HG03575 (cell line): ENCODE data around the gene PPP1R18.
"Not testable (repeated sequence)": the region's sequence is repeated elsewhere in the genome, so short reads cannot be mapped to it uniquely, and the experiment has no call there.

ENCODE experiments used
- ATAC-seq: cut with Tn5 transposase; IDR thresholded peaks from one replicate; pipeline ENCODE4 v1.9.1; 2021; ENCODE audit not compliant: unreplicated experiment, insufficient number of reproducible peaks, low FRiP score; ENCODE audit errors: extremely low read depth

The PPP1R18 gene

DNA sequence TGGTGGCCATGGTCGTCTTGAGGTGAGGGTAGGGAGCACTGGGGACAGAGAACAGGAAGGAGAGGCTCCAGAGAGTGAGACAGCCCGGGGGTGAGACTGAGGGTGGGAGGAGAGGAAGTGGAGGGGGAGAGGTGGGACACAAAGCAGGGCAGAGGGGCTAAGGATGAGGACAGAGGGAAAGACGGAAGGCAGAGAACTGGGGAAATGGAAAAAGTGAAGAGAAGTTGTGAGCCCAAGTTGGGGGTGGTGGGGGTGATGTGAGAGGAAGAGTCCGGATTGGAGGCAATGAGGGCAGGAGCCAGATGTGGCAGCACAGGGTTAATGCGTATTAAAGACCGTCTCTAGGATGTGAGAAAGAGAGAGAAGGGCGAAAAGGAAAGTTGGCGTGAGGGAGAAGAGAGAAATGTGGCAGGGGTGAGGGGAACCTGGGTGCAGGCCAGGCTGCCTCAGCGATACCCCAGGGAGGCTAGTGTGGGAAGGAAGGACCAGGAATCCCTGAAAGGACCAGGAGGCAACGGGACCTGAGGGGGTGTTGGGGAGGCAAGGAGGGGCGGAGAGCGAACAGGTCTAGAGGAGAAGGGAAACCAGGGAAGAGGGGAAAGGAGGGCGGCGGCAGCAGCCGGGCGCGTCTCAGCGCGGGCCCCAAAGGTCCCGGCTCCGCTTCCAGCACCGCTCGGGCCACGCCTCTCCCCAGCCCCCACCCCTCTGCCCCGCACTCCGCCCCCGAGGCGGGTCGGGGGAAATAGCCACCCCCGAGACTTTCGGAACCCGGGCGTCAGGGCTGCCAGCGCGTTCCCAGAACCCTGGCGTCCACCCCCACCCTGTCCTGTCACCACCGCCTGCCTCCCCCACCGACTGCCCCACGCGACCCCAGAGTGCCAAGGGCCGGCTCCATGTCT, at the start of gene PPP1R18:
Gene PPP1R18, minus strand, starts transcription at position 637 of the 899 bp plus-strand sequence. Its CDS starts 627 bp downstream, at position 10.
- ATAC-seq: no peak

DNA sequence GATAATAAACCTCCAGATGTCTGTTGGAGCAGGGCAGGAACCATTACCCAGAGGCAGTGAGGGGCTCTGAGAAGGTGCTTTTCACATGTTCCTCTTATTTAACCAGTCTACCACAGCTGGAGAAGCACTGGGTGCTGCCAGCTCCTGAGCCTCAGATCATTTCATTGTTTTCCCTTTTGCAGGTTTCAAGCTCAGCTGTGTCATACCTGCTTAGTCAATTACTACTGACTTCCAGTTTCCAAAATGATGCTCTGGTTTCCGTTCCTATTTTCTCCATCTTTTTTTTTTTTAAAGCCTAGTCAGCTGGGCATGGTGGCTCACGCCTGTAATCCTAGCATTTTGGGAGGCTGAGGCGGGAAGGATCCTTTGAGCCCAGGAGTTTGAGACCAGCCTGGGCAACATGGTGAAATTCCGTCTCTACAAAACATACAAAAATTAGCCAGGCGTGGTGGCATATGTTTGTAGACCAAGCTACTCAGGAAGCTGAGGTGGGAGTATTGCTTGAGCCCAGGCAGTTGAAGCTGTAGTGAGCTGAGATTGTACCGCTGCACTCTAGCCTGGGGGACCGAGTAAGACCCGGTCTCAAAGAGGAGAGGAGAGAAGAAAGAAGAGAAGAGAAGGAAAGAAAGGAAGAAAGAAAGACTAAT, 49.3 kb upstream of the PPP1R18 start:
- no peak for ATAC-seq

DNA sequence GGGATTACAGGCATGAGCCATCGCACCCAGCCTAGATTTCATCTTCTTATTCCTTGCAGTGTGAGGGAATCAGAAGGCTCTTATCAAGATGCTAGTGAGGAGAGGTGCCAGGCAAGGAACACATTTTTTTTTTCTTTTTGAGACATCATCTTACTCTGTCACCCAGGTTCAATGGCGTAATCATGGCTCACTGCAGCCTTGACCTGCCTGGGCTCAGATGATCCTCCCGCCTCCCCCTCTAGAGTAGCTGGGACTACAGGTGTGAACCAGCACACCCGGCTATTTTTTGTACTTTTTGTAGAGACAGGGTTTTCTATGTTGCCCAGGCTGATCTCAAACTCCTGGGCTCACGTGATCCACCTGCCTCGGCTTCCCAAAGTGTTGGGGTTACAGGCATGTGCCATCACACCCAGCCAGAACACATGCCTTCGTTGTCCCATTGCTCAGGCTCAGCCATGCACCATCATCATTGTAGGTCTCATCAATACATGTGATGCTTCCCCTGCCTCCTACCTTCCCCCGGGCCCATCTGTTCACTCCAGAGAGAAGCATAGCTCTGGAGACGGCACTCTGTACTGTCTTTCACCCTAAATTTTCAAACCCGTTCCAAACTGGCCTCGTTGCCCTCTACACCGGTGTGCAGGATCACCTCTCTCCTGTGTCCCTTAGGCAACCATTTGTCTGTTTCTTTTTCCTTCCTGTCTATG, 45.9 kb upstream of the PPP1R18 start:
- no peak for ATAC-seq

DNA sequence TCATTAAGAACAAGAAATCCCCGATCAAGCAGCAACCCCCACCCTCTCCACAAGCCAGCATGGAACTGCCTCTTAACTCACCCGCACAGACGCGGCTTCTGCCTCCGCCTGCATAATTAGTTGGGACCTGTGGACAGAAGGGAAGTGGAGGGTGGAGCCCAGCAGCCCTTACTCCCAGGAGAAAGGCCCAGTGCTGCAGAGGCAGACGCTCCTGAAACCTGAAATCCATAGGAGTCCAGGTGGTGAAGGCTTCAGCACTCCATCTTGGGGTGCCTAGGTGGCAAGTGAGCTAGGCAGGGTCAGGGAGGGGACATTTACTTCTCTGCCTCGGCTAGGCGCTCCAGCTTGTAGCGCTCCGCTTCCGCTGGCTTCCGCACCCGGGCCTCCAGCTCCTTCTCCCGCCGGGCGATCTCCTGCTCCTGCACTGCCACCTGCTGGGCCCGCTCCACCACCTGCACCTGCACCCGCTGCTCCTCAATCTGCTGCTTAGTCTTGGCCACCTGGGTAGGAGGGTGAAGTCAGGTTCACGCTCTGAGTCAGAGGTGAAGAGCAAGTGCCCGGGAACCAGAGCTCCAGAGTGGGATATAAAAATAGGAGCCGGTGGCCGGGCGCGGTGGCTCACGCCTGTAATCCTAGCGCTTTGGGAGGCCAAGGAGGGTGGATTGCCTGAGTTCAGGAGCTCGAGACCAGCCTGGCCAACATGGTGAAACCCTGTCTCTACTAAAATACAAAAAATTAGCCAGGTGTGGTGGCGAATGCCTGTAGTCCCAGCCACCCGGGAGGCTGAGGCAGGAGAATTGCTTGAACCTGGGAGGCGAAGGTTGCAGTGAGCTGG, 44.4 kb upstream of the PPP1R18 start:
- ATAC-seq: no peak

GRCh38 chr6:30727920-30728553, 41.6 kb upstream of the PPP1R18 start:
- ATAC-seq: no peak

- ATAC-seq: no peak
Observed at GRCh38 chr6:30726506-30727413, 40.3 kb upstream of the PPP1R18 start.

DNA sequence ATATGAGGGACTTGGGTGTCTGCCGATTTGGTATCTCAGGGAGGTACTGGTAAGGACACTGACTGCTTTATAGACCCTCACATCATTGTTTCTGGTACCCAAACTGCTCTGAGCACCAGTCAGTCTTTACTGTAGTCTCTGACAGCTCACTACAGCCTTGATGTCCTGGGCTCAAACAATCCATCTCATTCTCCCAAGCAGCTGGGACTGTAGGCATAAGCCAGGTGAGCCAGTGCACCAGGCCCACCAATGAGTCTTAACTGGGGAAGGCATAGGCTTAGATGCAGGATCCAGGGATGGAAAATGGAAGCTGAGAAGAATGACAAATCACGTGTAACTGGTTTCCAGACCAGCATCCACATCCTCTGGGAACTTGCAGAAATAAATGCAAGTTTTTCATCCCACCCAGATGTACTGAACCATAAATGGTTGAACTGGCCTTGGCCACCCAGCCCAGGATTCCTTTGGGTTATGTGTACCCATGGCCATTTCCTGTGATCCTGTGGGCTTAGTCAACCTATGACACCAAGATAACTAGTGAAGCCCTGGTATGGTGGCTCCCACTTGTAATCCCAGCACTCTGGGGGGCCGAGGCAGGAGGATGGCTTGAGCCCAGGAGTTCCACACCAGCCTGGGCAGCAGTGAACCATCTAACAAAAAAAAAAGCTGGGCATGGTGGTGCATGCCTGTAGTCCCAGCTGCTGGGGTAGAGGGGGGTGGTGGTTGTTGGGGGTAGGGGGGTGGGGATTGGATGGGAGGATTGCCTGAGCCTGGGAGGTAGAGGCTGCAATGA, 39.5 kb upstream of the PPP1R18 start:
- no peak for ATAC-seq

GRCh38 chr6:30724906-30725667, 38.6 kb upstream of the PPP1R18 start:
- no peak for ATAC-seq

DNA sequence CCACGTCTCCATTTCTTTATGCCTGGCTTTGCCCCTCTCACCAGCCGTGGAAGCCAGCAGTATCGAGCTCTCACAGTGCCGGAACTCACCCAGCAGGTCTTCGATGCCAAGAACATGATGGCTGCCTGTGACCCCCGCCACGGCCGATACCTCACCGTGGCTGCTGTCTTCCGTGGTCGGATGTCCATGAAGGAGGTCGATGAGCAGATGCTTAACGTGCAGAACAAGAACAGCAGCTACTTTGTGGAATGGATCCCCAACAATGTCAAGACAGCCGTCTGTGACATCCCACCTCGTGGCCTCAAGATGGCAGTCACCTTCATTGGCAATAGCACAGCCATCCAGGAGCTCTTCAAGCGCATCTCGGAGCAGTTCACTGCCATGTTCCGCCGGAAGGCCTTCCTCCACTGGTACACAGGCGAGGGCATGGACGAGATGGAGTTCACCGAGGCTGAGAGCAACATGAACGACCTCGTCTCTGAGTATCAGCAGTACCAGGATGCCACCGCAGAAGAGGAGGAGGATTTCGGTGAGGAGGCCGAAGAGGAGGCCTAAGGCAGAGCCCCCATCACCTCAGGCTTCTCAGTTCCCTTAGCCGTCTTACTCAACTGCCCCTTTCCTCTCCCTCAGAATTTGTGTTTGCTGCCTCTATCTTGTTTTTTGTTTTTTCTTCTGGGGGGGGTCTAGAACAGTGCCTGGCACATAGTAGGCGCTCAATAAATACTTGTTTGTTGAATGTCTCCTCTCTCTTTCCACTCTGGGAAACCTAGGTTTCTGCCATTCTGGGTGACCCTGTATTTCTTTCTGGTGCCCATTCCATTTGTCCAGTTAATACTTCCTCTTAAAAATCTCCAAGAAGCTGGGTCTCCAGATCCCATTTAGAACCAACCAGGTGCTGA, 37.6 kb upstream of the PPP1R18 start:
- ATAC-seq: not testable (repeated sequence)

DNA sequence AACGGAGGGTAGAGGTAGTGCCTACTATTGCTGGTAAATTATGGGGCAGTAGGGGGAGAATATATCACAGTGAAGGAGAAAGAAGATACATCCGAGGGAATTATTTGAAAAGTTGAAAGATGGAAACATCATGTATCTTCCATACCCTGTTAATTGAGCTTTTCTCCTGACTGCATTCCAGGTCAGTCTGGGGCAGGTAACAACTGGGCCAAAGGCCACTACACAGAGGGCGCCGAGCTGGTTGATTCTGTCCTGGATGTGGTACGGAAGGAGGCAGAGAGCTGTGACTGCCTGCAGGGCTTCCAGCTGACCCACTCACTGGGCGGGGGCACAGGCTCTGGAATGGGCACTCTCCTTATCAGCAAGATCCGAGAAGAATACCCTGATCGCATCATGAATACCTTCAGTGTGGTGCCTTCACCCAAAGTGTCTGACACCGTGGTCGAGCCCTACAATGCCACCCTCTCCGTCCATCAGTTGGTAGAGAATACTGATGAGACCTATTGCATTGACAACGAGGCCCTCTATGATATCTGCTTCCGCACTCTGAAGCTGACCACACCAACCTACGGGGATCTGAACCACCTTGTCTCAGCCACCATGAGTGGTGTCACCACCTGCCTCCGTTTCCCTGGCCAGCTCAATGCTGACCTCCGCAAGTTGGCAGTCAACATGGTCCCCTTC, 36.9 kb upstream of the PPP1R18 start:
- ATAC-seq: not testable (repeated sequence)

DNA sequence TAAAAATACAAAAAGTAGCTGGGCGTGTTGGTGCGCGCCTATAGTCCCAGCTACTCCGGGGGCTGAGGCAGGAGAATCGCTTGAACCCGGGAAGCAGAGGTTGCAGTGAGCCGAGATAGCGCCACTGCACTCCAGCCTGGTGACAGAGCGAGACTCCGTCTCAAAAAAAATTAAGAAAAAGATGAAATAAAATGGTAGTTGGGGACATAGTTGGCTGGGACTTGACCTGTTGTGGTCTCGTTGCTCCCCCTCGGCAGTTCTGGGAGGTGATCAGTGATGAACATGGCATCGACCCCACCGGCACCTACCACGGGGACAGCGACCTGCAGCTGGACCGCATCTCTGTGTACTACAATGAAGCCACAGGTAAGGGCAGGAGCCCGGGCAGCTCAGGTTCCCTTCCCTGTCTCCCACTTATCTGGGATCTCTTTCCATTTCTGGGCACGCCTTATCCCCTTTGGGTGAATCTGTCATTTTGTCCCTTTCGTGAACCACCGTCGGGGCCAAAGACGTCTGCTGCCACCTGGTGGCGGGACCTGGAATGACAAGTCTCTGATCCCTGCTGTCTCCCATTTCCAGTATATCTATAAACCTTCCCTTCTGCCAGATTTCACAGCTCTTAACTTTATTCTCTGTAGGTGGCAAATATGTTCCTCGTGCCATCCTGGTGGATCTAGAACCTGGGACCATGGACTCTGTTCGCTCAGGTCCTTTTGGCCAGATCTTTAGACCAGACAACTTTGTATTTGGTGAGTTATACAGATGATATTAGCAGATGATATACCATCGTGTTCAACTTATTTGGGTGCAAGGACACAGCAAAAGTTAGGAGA, 36.1 kb upstream of the PPP1R18 start:
- ATAC-seq: no peak

- ATAC-seq: not testable (repeated sequence)
Observed at GRCh38 chr6:30722025-30722279, 35.5 kb upstream of the PPP1R18 start.

- no peak for ATAC-seq
Observed at GRCh38 chr6:30721198-30722024, 35.0 kb upstream of the PPP1R18 start.
